Mesothelial cell of epicardium (in vitro differentiated cells): ENCODE measurements around the gene WSB1. TPM values are rescaled to one million over a fixed set of nuclear protein-coding genes. Genes with fewer than 3 reads are reported as not detected.

ENCODE experiments used
- DNase-seq, 2 experiments: peaks; one replicate each; pipeline ENCODE4 v3.0.0; 2021; ENCODE audit warnings: low spot score in 2 of 2; ENCODE audit not compliant: unreplicated experiment in 2 of 2
- H3K27ac Mint-ChIP-seq: 2 replicates; pipeline ENCODE4 v1.8.0; 2021; ENCODE audit warnings: mixed read lengths
- H3K27me3 Mint-ChIP-seq: 2 replicates; pipeline ENCODE4 v1.8.0; 2021; ENCODE audit warnings: low read depth, mixed read lengths
- H3K36me3 Mint-ChIP-seq: 2 replicates; pipeline ENCODE4 v1.8.0; 2021; ENCODE audit warnings: mixed read lengths
- H3K4me1 Mint-ChIP-seq: 2 replicates; pipeline ENCODE4 v1.8.0; 2021; ENCODE audit warnings: mixed read lengths
- H3K4me3 Mint-ChIP-seq: 2 replicates; pipeline ENCODE4 v1.8.0; 2021; ENCODE audit warnings: mild to moderate bottlenecking, moderate library complexity, mixed read lengths
- H3K9me3 Mint-ChIP-seq: 2 replicates; pipeline ENCODE4 v1.8.0; 2021; ENCODE audit warnings: mixed read lengths
- total RNA-seq: library from RNA; stranded (reverse); gene quantifications from 3 replicates; pipeline ENCODE4 v1.2.1, GENCODE V29; 2021
- TF ChIP-seq, protein P1 (sequence below): fragments of 200-600 bp; sonication (generic); IDR thresholded peaks from one replicate; pipeline ENCODE4 v1.5.0; 2021; ENCODE audit warnings: antibody characterized with exemption; ENCODE audit not compliant: unreplicated experiment

The WSB1 gene
- total RNA-seq, 1 donor from 2014 or later = 806 TPM

GRCh38 chr17:27319541-27320221 is 25.8 kb downstream of the WSB1 start:
- Mint-ChIP-seq H3K27ac (peak overlapping the region; percentile 55), H3K4me1 (peaks cover 43% of the 10 kb centered on the region), H3K36me3 (peaks cover 19% of the 10 kb centered on the region), H3K27me3 (no peaks in the 10 kb centered on the region), H3K9me3 (no peaks in the 10 kb centered on the region), H3K4me3 (no peak overlapping the region)
- TF ChIP-seq, protein P1, sequence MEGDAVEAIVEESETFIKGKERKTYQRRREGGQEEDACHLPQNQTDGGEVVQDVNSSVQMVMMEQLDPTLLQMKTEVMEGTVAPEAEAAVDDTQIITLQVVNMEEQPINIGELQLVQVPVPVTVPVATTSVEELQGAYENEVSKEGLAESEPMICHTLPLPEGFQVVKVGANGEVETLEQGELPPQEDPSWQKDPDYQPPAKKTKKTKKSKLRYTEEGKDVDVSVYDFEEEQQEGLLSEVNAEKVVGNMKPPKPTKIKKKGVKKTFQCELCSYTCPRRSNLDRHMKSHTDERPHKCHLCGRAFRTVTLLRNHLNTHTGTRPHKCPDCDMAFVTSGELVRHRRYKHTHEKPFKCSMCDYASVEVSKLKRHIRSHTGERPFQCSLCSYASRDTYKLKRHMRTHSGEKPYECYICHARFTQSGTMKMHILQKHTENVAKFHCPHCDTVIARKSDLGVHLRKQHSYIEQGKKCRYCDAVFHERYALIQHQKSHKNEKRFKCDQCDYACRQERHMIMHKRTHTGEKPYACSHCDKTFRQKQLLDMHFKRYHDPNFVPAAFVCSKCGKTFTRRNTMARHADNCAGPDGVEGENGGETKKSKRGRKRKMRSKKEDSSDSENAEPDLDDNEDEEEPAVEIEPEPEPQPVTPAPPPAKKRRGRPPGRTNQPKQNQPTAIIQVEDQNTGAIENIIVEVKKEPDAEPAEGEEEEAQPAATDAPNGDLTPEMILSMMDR = no peak
- peak in 1 of 2 experiments; percentile 38 for DNase-seq

DNA sequence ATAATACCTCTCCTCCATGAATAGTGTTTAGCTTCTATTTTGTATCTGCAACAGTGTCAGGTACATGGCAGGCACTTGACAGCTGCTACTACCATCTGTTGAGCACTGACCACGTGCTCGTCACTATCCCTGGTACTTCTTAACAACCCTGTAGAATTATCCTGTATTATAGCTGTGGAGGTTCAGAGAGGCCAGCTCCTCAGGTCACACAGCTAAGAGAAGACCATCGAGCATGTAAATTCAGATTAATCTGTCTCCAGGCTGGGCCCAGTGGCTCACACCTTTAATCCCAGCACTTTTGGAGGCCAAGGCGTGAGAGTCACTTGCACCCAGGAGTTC is 26.3 kb downstream of the WSB1 start:
- TF ChIP-seq, protein P1 = no peak
- no peaks in the 10 kb centered on the region for H3K27me3 Mint-ChIP-seq
- H3K36me3 Mint-ChIP-seq = peaks cover 19% of the 10 kb centered on the region
- peaks cover 38% of the 10 kb centered on the region for H3K4me1 Mint-ChIP-seq
- no peaks in the 10 kb centered on the region for H3K9me3 Mint-ChIP-seq
- peak in 1 of 2 experiments; percentile 31 for DNase-seq
- peak overlapping the region; percentile 59 for H3K27ac Mint-ChIP-seq
- H3K4me3 Mint-ChIP-seq = no peak overlapping the region

GRCh38 chr17:27321372-27321771 is 27.5 kb downstream of the WSB1 start:
- H3K36me3 Mint-ChIP-seq = peaks cover 15% of the 10 kb centered on the region
- no peaks in the 10 kb centered on the region for H3K9me3 Mint-ChIP-seq
- no peaks in the 10 kb centered on the region for H3K27me3 Mint-ChIP-seq
- TF ChIP-seq, protein P1 = no peak
- peaks cover 30% of the 10 kb centered on the region for H3K4me1 Mint-ChIP-seq
- no peak for DNase-seq
- H3K4me3 Mint-ChIP-seq = no peak overlapping the region
- H3K27ac Mint-ChIP-seq = no peak overlapping the region

GRCh38 chr17:27322026-27322425 is 28.1 kb downstream of the WSB1 start:
- TF ChIP-seq, protein P1 = no peak
- Mint-ChIP-seq H3K27me3 (no peaks in the 10 kb centered on the region), H3K4me1 (peaks cover 24% of the 10 kb centered on the region), H3K9me3 (no peaks in the 10 kb centered on the region), H3K27ac (no peak overlapping the region), H3K4me3 (no peak overlapping the region), H3K36me3 (peaks cover 9% of the 10 kb centered on the region)
- DNase-seq = no peak

DNA sequence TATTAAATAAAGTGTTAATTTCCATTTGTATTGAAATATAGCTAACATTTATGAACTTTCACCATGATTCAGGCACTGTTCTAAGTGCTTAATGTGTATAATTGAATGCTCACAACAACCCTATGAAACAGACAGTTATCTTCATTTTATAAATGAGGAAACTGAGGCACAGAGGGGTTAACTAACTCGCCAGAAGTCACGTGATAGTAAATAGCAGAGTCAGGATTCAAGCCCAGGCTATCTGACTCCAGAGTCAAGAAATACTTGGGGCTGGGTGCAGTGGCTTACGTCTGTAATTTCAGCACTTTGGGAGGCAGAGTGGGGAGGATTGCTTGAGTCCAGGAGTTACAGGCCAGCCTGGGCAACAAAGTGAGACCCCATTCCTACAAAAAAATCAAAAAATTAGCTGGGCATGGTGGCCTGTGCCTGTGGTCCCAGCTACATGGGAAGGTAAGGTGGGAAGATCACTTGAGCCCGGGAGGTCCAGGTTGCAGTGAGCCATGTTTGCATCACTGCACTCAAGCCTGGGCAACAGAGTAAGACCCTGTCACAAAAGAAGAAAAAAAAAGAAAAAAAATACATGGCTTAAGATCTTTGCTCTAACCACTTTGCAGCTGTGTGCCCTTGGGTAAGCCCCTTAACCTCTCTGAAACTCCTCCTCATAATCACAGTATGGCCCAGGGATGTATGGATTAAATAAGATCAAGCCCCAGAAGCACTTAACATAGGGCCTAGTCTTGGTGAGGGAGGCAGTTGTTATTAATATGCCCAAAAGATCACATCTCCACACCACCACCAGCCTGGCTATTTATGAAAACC is 29.0 kb downstream of the WSB1 start:
- Mint-ChIP-seq H3K36me3 (peaks cover 9% of the 10 kb centered on the region), H3K27me3 (no peaks in the 10 kb centered on the region), H3K27ac (no peak overlapping the region), H3K9me3 (no peaks in the 10 kb centered on the region), H3K4me3 (no peak overlapping the region), H3K4me1 (peaks cover 28% of the 10 kb centered on the region)
- TF ChIP-seq, protein P1 = no peak
- no peak for DNase-seq
